H1 (cell line): ENCODE results near the gene TOR1AIP1. TPM values are rescaled to one million over a fixed set of nuclear protein-coding genes. Genes with fewer than 3 reads are reported as not detected.
A peak's percentile ranks its signal among the peaks of the same experiment; 100 is the strongest.

Source experiments
- CTCF ChIA-PET: fragments of 300-600 bp; sonication (Branson Sonifier 250); formaldehyde crosslinking; loops from one replicate; lab custom pipeline; 2021; ENCODE audit not compliant: partially characterized antibody; lab: Charles Lee
- POLR2A ChIA-PET: fragments of 300-600 bp; sonication (Branson Sonifier 250); formaldehyde crosslinking; loops from one replicate; lab custom pipeline; 2021; ENCODE audit warnings: inconsistent platforms; ENCODE audit not compliant: partially characterized antibody; lab: Charles Lee
- DNase-seq, 2 experiments: peaks; one replicate each; pipeline versions ENCODE4 v3.0.0 to v3.0.0-alpha.2; 2010 to 2022; ENCODE audit warnings: low spot score in 2 of 2, low read depth in 1 of 2, mixed read lengths in 1 of 2
- FAIRE-seq: peaks from 2 replicates; lab custom pipeline; 2011; peaks lifted over from hg19 to GRCh38; lab: Jason Lieb, UNC
- H2AFZ ChIP-seq: 2 replicates; pipeline ENCODE4 v1.8.1; 2012; ENCODE audit warnings: low read length, inconsistent platforms
- H2AK5ac ChIP-seq: 2 replicates; pipeline ENCODE4 v1.6.1; 2013; ENCODE audit warnings: low read depth, low read length
- H2BK120ac ChIP-seq: replicated peaks from 2 replicates; pipeline ENCODE3; 2013; ENCODE audit warnings: low read depth, low read length, inconsistent platforms
- H2BK12ac ChIP-seq: 2 replicates; pipeline ENCODE4 v1.6.1; 2013; ENCODE audit warnings: low read depth, low read length
- H2BK15ac ChIP-seq: 2 replicates; pipeline ENCODE4 v1.6.1; 2013; ENCODE audit warnings: low read length
- H2BK20ac ChIP-seq: 2 replicates; pipeline ENCODE4 v1.6.1; 2013; ENCODE audit warnings: low read length
- H2BK5ac ChIP-seq: 2 replicates; pipeline ENCODE4 v1.6.1; 2013; ENCODE audit warnings: low read depth, low read length
- H3K14ac ChIP-seq: 2 replicates; pipeline ENCODE4 v1.6.1; 2013; ENCODE audit warnings: inconsistent platforms; ENCODE audit not compliant: insufficient read length
- H3K18ac ChIP-seq: 2 replicates; pipeline ENCODE4 v1.6.1; 2013; ENCODE audit warnings: low read length; ENCODE audit errors: extremely low read depth
- H3K23ac ChIP-seq: 2 replicates; pipeline ENCODE4 v1.6.1; 2013; ENCODE audit warnings: inconsistent platforms; ENCODE audit not compliant: insufficient read length
- H3K23me2 ChIP-seq: 2 replicates; pipeline ENCODE4 v1.6.1; 2013; ENCODE audit warnings: low read depth, low read length
- H3K27ac ChIP-seq: 2 replicates; pipeline ENCODE4 v1.6.1; 2011; ENCODE audit warnings: low read depth, low read length, inconsistent platforms
- H3K27me3 ChIP-seq, 4 experiments: replicated peaks in 1 of 4; 1 replicate in 1 of 4; 2 replicates in 3 of 4; pipeline versions ENCODE4 v1.6.1 to v1.8.1; 2011 to 2013; ENCODE audit warnings: low read length in 3 of 4, mild to moderate bottlenecking in 3 of 4, inconsistent platforms in 2 of 4, mixed read lengths in 2 of 4, moderate library complexity in 1 of 4; ENCODE audit not compliant: control insufficient read depth in 3 of 4, insufficient read depth in 3 of 4; ENCODE audit errors: extremely low read depth in 1 of 4
- H3K36me3 ChIP-seq, 4 experiments: 2 replicates each; pipeline versions ENCODE4 v1.6.1 to v1.8.1; 2011 to 2013; ENCODE audit warnings: mild to moderate bottlenecking in 4 of 4, low read length in 3 of 4, moderate library complexity in 2 of 4, control low read depth in 1 of 4, inconsistent platforms in 1 of 4; ENCODE audit not compliant: insufficient read depth in 4 of 4, control insufficient read depth in 2 of 4
- H3K4ac ChIP-seq: replicated peaks from 2 replicates; pipeline ENCODE3; 2013; ENCODE audit warnings: low read length, low read depth, mixed read lengths, inconsistent platforms; ENCODE audit not compliant: insufficient read length
- H3K4me1 ChIP-seq, 4 experiments: replicated peaks in 1 of 4; 1 replicate in 1 of 4; 2 replicates in 3 of 4; pipeline versions ENCODE4 v1.6.1 to v1.8.1; 2011 to 2013; ENCODE audit warnings: low read length in 3 of 4, inconsistent platforms in 2 of 4, mixed read lengths in 1 of 4; ENCODE audit not compliant: insufficient read depth in 4 of 4, control insufficient read depth in 3 of 4
- H3K4me2 ChIP-seq, 2 experiments: 2 replicates each; pipeline versions ENCODE4 v1.6.1 to v1.8.1; 2011 to 2013; ENCODE audit warnings: low read depth in 2 of 2, low read length in 2 of 2, control low read depth in 1 of 2, inconsistent platforms in 1 of 2, mild to moderate bottlenecking in 1 of 2; ENCODE audit not compliant: insufficient read depth in 1 of 2
- H3K4me3 ChIP-seq, 4 experiments: fragments of 200-600, 300-600 bp in 1 of 4; sonication (generic), shearing (Covaris generic), sonication (Bioruptor Twin) in 1 of 4; 2 replicates each; pipeline versions ENCODE4 v1.5.1 to v1.8.1; 2011 to 2016; ENCODE audit warnings: low read length in 4 of 4, low read depth in 3 of 4, control low read depth in 2 of 4, inconsistent platforms in 2 of 4, mild to moderate bottlenecking in 2 of 4, mixed read lengths in 1 of 4, moderate library complexity in 1 of 4; ENCODE audit not compliant: insufficient read depth in 2 of 4; ENCODE audit errors: extremely low read depth in 1 of 4
- H3K56ac ChIP-seq: replicated peaks from 2 replicates; pipeline ENCODE3; 2013; ENCODE audit warnings: low read depth, mild to moderate bottlenecking, mixed read lengths, low read length, inconsistent platforms; ENCODE audit not compliant: insufficient read length
- H3K79me1 ChIP-seq: 2 replicates; pipeline ENCODE4 v1.6.1; 2013; ENCODE audit warnings: low read depth, low read length, control low read depth
- H3K79me2 ChIP-seq, 2 experiments: 2 replicates each; pipeline versions ENCODE4 v1.6.1 to v1.8.1; 2012 to 2013; ENCODE audit warnings: low read length in 2 of 2, mild to moderate bottlenecking in 2 of 2, inconsistent platforms in 1 of 2; ENCODE audit not compliant: insufficient read depth in 2 of 2, control insufficient read depth in 1 of 2
- H3K9ac ChIP-seq, 4 experiments: replicated peaks in 1 of 4; 1 replicate in 1 of 4; 2 replicates in 3 of 4; pipeline versions ENCODE4 v1.6.1 to v1.8.1; 2011 to 2013; ENCODE audit warnings: low read depth in 3 of 4, low read length in 3 of 4, control low read depth in 2 of 4, mild to moderate bottlenecking in 2 of 4, moderate library complexity in 2 of 4, inconsistent platforms in 1 of 4; ENCODE audit errors: extremely low read depth in 1 of 4
- H3K9me3 ChIP-seq, 2 experiments: 2 replicates each; pipeline versions ENCODE4 v1.6.1 to v1.8.1; 2012 to 2013; ENCODE audit warnings: mild to moderate bottlenecking in 2 of 2, moderate library complexity in 2 of 2, control low read depth in 1 of 2, inconsistent platforms in 1 of 2, low read depth in 1 of 2, low read length in 1 of 2, mixed read lengths in 1 of 2; ENCODE audit not compliant: insufficient read depth in 2 of 2
- H4K20me1 ChIP-seq, 2 experiments: replicated peaks in 1 of 2; 2 replicates each; pipeline versions ENCODE3 to v1.8.1; 2011 to 2013; ENCODE audit warnings: inconsistent platforms in 2 of 2, low read length in 2 of 2, mild to moderate bottlenecking in 1 of 2; ENCODE audit not compliant: insufficient read depth in 2 of 2, control insufficient read depth in 1 of 2
- H4K5ac ChIP-seq: 2 replicates; pipeline ENCODE4 v1.6.1; 2013; ENCODE audit warnings: low read length, low read depth, mixed read lengths, inconsistent platforms; ENCODE audit not compliant: insufficient read length
- H4K8ac ChIP-seq: 2 replicates; pipeline ENCODE4 v1.8.0; 2013; ENCODE audit warnings: mild to moderate bottlenecking, moderate library complexity, low read length, inconsistent platforms; ENCODE audit not compliant: insufficient read depth; ENCODE audit errors: extremely low read depth
- H4K91ac ChIP-seq: replicated peaks from 2 replicates; pipeline ENCODE3; 2013; ENCODE audit warnings: low read length, mixed read lengths, inconsistent platforms; ENCODE audit not compliant: insufficient read length
- ATF3 ChIP-seq: IDR thresholded peaks from 2 replicates; pipeline ENCODE4 v1.6.1; 2011; ENCODE audit warnings: low read depth, mild to moderate bottlenecking, low read length; ENCODE audit not compliant: insufficient read depth
- CTCF ChIP-seq, 3 experiments: IDR thresholded peaks; 1 replicate in 2 of 3; 2 replicates in 1 of 3; pipeline versions ENCODE4 v1.5.1 to v1.6.1; 2011; ENCODE audit warnings: low read length in 3 of 3, mild to moderate bottlenecking in 3 of 3, inconsistent platforms in 2 of 3, low read depth in 1 of 3, moderate library complexity in 1 of 3; ENCODE audit not compliant: insufficient read depth in 1 of 3; ENCODE audit errors: control extremely low read depth in 1 of 3
- RAD21 ChIP-seq, 2 experiments: IDR thresholded peaks in 1 of 2; conservative IDR thresholded peaks in 1 of 2; 2 replicates each; pipeline ENCODE4 v1.6.1; 2011; ENCODE audit warnings: low read depth in 2 of 2, low read length in 2 of 2, improper control_type of control experiment in 1 of 2, inconsistent platforms in 1 of 2, mild to moderate bottlenecking in 1 of 2, moderate library complexity in 1 of 2
- WGBS, 2 experiments: shearing (Covaris generic) in 1 of 2; methylation state at CpG; one replicate each; pipeline versions ENCODE4 v1.1.6 to v1.1.7; 2013 to 2015; ENCODE audit warnings: low lambda C conversion rate in 2 of 2, mixed read lengths in 2 of 2, inconsistent platforms in 1 of 2, low coverage in 1 of 2, missing lambda C conversion rate in 1 of 2; ENCODE audit not compliant: insufficient replicate concordance in 2 of 2, insufficient coverage in 1 of 2, insufficient read length in 1 of 2; ENCODE audit errors: extremely low coverage in 1 of 2, missing lambda C conversion rate in 1 of 2; 5-methylcytosine and 5-hydroxymethylcytosine counted together
- polyA plus RNA-seq, 7 experiments: library from polyadenylated mRNA; depleted of rRNA in 3 of 7; stranded (reverse) in 5 of 7; unstranded in 2 of 7; fragments of >200 nt in 5 of 7; fragments of 200-250 nt in 2 of 7; gene quantifications; 1 replicate in 5 of 7; 2 replicates in 1 of 7; 4 replicates in 1 of 7; pipeline versions ENCODE4 v1.2.1 to v1.2.3, GENCODE V29; 2011 to 2013; ENCODE audit warnings: missing spikeins in 2 of 7, mixed read lengths in 2 of 7
- total RNA-seq: library from RNA; stranded (reverse); fragmentation: NEBNext Ultra II Directional; extraction: Animal tissue kit (Norgen Biotek cat#: 25700); gene quantifications from 2 replicates; pipeline ENCODE4 v1.2.1, GENCODE V29; 2021

Gene TOR1AIP1
- total and polyA plus RNA-seq, 2 of the 8 experiments (the other 6 are each of a cell fraction or from before 2014, with no cell fraction given) = 5.7 to 22.8 TPM

GRCh38 chr1:179867493-179868330 is 14.4 kb upstream of the TOR1AIP1 start:
- ChIA-PET CTCF (interaction anchor here (0.7 to 2.5 kb wide), 24 partner anchors 9 to 774 kb away, joined by 3 to 10 read pairs (median 3); no protein-coding TSS in a partner anchor), POLR2A (interaction anchor here (0.7 kb wide), 1 partner anchor 15 kb away, joined by 3 read pairs; the partner anchor contains the start of gene TOR1AIP1)
- no peak for FAIRE-seq
- Histone ChIP-seq H2BK12ac (no peak overlapping the region), H3K4ac (no peak overlapping the region), H3K56ac (no peak overlapping the region), H2BK15ac (no peak overlapping the region), H3K4me3 (no peak overlapping the region), H3K79me1 (no peaks in the 10 kb centered on the region), H3K23ac (no peak overlapping the region), H2AK5ac (no peak overlapping the region), H3K27ac (no peak overlapping the region), H2BK5ac (no peak overlapping the region), H3K79me2 (peaks cover 0 to 37% of the 10 kb centered on the region in 2 experiments; a peak in 2 of 4 replicates), H3K18ac (no peak overlapping the region), H4K91ac (no peak overlapping the region), H2BK20ac (no peak overlapping the region), H3K14ac (no peak overlapping the region), H3K4me2 (no peak overlapping the region), H3K23me2 (no peaks in the 10 kb centered on the region), H2BK120ac (no peak overlapping the region), H4K8ac (no peak overlapping the region), H3K27me3 (no peaks in the 10 kb centered on the region), H3K9ac (peak overlapping the region in 1 of 4 experiments; percentile 34; a peak in 1 of 7 replicates), H4K20me1 (peaks cover 4 to 5% of the 10 kb centered on the region in 2 experiments), H4K5ac (no peak overlapping the region), H3K4me1 (no peaks in the 10 kb centered on the region), H3K9me3 (no peaks in the 10 kb centered on the region), H2AFZ (no peak overlapping the region), H3K36me3 (peaks cover 2 to 40% (median 16%) of the 10 kb centered on the region in 4 experiments; a peak in 7 of 8 replicates)
- WGBS, 2 experiments = 89% methylated on average over 1 of the region's 1 CpG; no CpG with 5 or more reads in 1 of the 2 experiments
- TF ChIP-seq CTCF (IDR thresholded peaks at IDR 0.05; ENCODE audit: control extremely low read depth in 1 of 3, insufficient read depth in 1 of 3, low read depth in 1 of 3, low read length in 3 of 3) (peak in 2 of 3 experiments; percentile 65 to 71; a peak in 3 of 4 replicates), RAD21 (IDR thresholded peaks at IDR 0.05 in 1 of 2, conservative IDR thresholded peaks at IDR 0.05 in 1 of 2; ENCODE audit: low read depth in 2 of 2, low read length in 2 of 2) (peak; percentile 63 to 80), ATF3 (no peak)
- DNase-seq = peak in 1 of 2 experiments; percentile 68
